Pancreas (tissue), 10 donors: Measurements from ENCODE around the gene DCC. TPM values are rescaled to one million over a fixed set of nuclear protein-coding genes. Genes with fewer than 3 reads are reported as not detected.

Experiments
- ATAC-seq, 4 donors: fragments of 200-7000 bp; cut with Tn5 transposase; one replicate each; pipeline versions ENCODE4 v1.8.0 to v1.9.1; 2020; ENCODE audit warnings: mild to moderate bottlenecking in 4 of 4, moderate library complexity in 4 of 4
- DNase-seq, 6 donors: peaks; one replicate each; pipeline ENCODE4 v3.0.0-alpha.2; 2020
- FAIRE-seq: peaks from 2 replicates; lab custom pipeline; 2012; peaks lifted over from hg19 to GRCh38; lab: Jason Lieb, UNC
- H3K27ac ChIP-seq, 4 donors: fragments of 200-600 bp; sonication (generic); 1 replicate in 3 of 4; 2 replicates in 1 of 4; pipeline versions ENCODE4 v1.5.0 to v1.8.0; 2020
- H3K27me3 ChIP-seq, 4 donors: fragments of 200-600 bp; one replicate each; pipeline ENCODE4 v1.8.0; 2021
- H3K36me3 ChIP-seq, 3 donors: fragments of 200-600 bp; sonication (generic) in 1 of 3; one replicate each; pipeline versions ENCODE4 v1.5.0 to v1.8.0; 2020 to 2021
- H3K4me1 ChIP-seq, 3 donors: fragments of 200-600 bp; one replicate each; pipeline ENCODE4 v1.8.0; 2021
- H3K4me3 ChIP-seq, 4 donors: fragments of 200-600 bp; sonication (generic) in 2 of 4; one replicate each; pipeline versions ENCODE4 v1.5.0 to v1.8.0; 2020 to 2021
- H3K9me3 ChIP-seq, 4 donors: fragments of 200-600 bp; one replicate each; pipeline ENCODE4 v1.8.0; 2021
- WGBS, 2 donors: extraction: QIAGEN DNeasy Blood & Tissue Kit; methylation state at CpG; one replicate each; pipeline ENCODE4 v1.1.7; 2013; 5-methylcytosine and 5-hydroxymethylcytosine counted together
- intact Hi-C, 3 donors: fragments of 100-400 bp; cut with DNase I; formaldehyde crosslinking; loops; one replicate each; pipeline versions ENCODE4 v1.11.1 to v1.14.2; 2022
- polyA plus RNA-seq, 2 donors: library from polyadenylated mRNA; stranded (reverse); fragments of 200-250 nt; gene quantifications; one replicate each; pipeline ENCODE4 v1.2.3, GENCODE V29; 2013
- total RNA-seq, 6 donors: library from RNA; stranded (reverse); fragmentation: NEBNext Ultra II Directional in 4 of 6; extraction: Animal tissue kit (Norgen Biotek cat#: 25700) in 4 of 6; gene quantifications; one replicate each; pipeline versions ENCODE4 v1.2.1 to v1.2.4, GENCODE V29; 2021 to 2023
- TF ChIP-seq, protein P1 (sequence below), 4 donors: fragments of 200-600 bp; sonication (generic) in 3 of 4; IDR thresholded peaks; one replicate each; pipeline versions ENCODE4 v1.5.0 to v1.8.0; 2021; ENCODE audit warnings: antibody characterized with exemption in 4 of 4
- donor health status: healthy with polysubstance abuse.
- donor health status: DM: no; HTN: no; CAD: no; lungs with moderate emphysema.
- donor health status: DM: no; HTN: no; CAD: no.
- donor health status: control.
- donor health status: control.
- donor health status: Bipolar disorder and iron deficiency.
- donor health status: DM: yes; HTN: yes; CAD: no.
- donor health status: DM: no; HTN: no; CAD: no.
- donor health status: DM: no; HTN: no; CAD: no.
- donor health status: DM: yes; HTN: yes; CAD: no.

DCC gene
- total and polyA plus RNA-seq, 8 donors: 0.18 to 0.44 (median 0.28) TPM; not detected in 1

DNA sequence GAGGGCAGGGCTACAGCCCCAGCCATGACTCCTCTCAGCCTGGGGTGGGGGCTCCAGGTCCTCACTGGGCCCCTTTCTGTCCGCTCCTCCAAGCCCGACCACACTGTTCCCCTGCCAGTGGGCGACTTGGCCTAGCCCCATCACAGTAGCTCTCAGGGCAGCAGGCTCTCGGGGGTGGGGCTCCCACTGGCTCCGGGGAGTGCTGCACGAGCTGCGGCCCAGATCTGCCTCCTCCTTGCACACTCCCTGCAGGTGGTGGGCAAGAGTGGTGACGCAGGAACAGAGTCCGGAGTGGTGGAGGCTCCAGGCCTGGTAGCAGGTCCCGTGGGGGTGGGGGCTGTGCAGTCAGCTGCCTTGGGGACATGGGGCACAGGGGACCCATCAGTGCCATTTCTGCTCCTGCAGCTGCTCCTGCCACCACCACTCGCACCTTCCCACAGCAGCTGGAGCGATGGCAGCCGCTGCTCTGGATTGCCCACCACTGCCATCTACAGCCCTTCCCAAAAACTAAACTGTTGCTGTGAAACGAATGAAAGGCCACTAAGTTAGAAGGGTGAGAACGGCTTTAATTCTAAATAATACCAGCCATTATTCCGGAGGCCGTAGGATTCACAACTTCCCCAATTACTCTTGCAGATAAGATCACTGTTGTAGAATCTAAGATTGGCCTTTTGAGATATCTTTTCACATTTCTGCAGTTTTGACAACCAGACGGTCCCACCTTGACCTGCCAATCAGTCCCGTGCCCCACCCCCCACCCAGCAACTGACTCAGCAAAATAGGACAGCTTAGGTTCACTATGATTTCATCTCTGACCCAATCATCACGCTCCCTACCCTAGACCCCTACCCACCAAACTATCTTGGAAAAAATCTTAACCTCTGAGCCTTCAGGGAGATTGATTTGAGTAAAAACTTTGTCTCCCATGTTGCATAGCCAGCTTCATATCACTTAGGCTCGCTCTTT, 530.2 kb downstream of the DCC start:
- peak in 4 of 6 donors; percentile 13 to 72 (median 32) for DNase-seq

DNA sequence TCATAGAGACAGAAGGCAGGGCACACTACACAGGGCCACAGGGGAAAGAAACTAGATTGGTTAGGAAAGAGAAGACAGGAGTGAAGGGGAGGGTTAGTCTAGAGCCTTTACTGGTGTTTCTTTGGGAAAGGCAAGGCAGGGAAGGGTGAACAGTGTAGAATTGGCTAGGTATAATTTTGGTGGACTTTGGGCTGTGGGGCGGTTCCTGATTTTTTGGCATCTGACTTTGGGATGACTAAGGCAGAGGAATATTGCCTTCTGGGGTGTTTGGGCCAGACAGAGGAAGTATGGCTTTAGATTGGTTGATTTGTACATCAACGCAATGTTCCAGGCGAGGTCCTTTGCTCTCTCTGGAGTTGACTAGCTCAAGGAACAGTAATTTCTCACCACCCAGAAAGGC, 534.8 kb downstream of the DCC start:
- Histone ChIP-seq H3K9me3 (no peaks in the 10 kb centered on the region), H3K27me3 (no peaks in the 10 kb centered on the region), H3K4me3 (no peak overlapping the region), H3K36me3 (no peaks in the 10 kb centered on the region), H3K27ac (no peak overlapping the region), H3K4me1 (no peaks in the 10 kb centered on the region)
- intact Hi-C loops: no loop called here
- DNase-seq: no peak
- no peak for FAIRE-seq
- TF ChIP-seq, protein P1, sequence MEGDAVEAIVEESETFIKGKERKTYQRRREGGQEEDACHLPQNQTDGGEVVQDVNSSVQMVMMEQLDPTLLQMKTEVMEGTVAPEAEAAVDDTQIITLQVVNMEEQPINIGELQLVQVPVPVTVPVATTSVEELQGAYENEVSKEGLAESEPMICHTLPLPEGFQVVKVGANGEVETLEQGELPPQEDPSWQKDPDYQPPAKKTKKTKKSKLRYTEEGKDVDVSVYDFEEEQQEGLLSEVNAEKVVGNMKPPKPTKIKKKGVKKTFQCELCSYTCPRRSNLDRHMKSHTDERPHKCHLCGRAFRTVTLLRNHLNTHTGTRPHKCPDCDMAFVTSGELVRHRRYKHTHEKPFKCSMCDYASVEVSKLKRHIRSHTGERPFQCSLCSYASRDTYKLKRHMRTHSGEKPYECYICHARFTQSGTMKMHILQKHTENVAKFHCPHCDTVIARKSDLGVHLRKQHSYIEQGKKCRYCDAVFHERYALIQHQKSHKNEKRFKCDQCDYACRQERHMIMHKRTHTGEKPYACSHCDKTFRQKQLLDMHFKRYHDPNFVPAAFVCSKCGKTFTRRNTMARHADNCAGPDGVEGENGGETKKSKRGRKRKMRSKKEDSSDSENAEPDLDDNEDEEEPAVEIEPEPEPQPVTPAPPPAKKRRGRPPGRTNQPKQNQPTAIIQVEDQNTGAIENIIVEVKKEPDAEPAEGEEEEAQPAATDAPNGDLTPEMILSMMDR (IDR thresholded peaks at IDR 0.05): no peak
- 89 to 92% methylated on average over 3 of the region's 3 CpGs for WGBS, 2 donors
- no peak for ATAC-seq

More for the DNA sequence above, 530.2 kb downstream of the DCC start:
- no peak overlapping the region for H3K27ac ChIP-seq
- TF ChIP-seq, protein P1 (IDR thresholded peaks at IDR 0.05): no peak
- intact Hi-C loops: no loop called here
- no peak for FAIRE-seq
- no peaks in the 10 kb centered on the region for H3K36me3 ChIP-seq
- H3K4me3 ChIP-seq: no peak overlapping the region
- 72 to 78% methylated on average over 21 of the region's 21 CpGs for WGBS, 2 donors
- no peaks in the 10 kb centered on the region for H3K27me3 ChIP-seq
- no peaks in the 10 kb centered on the region for H3K4me1 ChIP-seq
- no peaks in the 10 kb centered on the region for H3K9me3 ChIP-seq
- peak in 3 of 4 donors; percentile 53 to 54 (median 53) for ATAC-seq

DNA sequence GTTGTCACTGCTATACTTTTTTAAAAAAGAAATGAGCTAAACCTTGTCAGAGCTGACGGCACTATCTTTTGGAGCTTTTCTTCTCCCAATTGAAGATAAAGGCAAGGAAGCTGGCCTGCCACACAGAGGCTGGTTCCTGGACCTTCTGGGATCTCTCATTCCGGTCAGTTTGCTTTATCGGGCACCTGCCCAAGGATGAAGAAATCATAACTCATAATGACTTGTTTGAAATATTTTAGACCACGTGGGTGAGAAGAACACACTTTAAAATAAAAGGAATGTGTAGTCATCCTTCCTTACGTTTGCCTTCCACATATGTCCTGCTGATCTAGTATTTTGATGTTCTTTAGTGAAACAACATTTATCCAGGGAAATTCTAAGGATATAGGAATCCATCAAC, 535.7 kb downstream of the DCC start:
- FAIRE-seq (no peak), DNase-seq (no peak), ATAC-seq (no peak)
- H3K27ac ChIP-seq: no peak overlapping the region
- no peak overlapping the region for H3K4me3 ChIP-seq
- H3K27me3 ChIP-seq: no peaks in the 10 kb centered on the region
- TF ChIP-seq, protein P1 (IDR thresholded peaks at IDR 0.05): no peak
- no peaks in the 10 kb centered on the region for H3K4me1 ChIP-seq
- H3K9me3 ChIP-seq: no peaks in the 10 kb centered on the region
- intact Hi-C loops: no loop called here
- H3K36me3 ChIP-seq: no peaks in the 10 kb centered on the region
- 30 to 49% methylated on average over 5 of the region's 5 CpGs for WGBS, 2 donors

DNA sequence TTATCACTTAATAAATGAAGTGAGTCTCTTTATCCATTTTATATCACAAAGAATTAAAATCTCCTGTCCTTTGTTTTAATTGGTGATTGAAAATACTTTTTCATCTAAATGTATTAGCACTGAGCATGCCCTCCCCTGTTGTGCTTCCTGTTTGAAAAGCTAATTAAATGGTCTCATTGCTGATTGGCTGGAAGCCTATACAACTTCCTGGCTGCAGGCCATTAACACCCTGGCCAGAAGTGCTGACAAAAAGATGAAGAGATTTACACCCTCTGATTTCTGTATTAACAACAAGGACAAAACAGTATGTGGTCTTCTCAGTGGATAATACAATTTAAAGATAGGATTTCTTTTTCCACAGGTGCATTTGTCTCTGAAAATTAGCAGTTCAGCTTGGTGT, 548.0 kb downstream of the DCC start:
- ATAC-seq (no peak), FAIRE-seq (no peak), DNase-seq (no peak)
- TF ChIP-seq, protein P1 (IDR thresholded peaks at IDR 0.05): no peak
- Histone ChIP-seq H3K36me3 (no peaks in the 10 kb centered on the region), H3K9me3 (no peaks in the 10 kb centered on the region), H3K4me3 (no peak overlapping the region), H3K27me3 (no peaks in the 10 kb centered on the region), H3K27ac (no peak overlapping the region), H3K4me1 (no peaks in the 10 kb centered on the region)
- intact Hi-C loops: no loop called here

DNA sequence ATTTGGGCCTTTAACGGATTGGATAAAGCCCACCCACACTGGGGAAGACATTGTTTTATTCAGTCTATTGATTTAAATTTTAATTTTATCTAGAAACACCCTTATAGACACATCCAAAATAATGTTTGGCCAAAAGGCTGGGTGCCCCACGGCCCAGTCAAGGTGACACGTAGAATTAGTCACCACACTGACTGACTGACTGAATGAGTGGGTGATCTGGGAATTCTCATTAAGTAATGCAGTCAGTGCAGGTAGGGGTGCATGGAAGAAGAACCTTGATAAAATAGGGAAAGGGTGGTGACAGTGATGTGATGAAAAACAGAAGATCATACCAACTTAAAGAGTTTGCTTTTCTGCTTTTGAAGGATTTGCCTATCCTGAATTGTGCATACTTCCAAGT, 554.8 kb downstream of the DCC start:
- ATAC-seq (no peak), FAIRE-seq (no peak), DNase-seq (no peak)
- Histone ChIP-seq H3K36me3 (no peaks in the 10 kb centered on the region), H3K4me3 (no peak overlapping the region), H3K4me1 (no peaks in the 10 kb centered on the region), H3K27ac (no peak overlapping the region), H3K27me3 (no peaks in the 10 kb centered on the region), H3K9me3 (no peaks in the 10 kb centered on the region)
- intact Hi-C loops: no loop called here
- 73 to 81% methylated on average over 3 of the region's 3 CpGs for WGBS, 2 donors
- TF ChIP-seq, protein P1 (IDR thresholded peaks at IDR 0.05): no peak
